ENCODE measurements around the gene OSBPL7. TPM values are rescaled to one million over a fixed set of nuclear protein-coding genes. Genes with fewer than 3 reads are reported as not detected.
A peak's percentile ranks its signal among the peaks of the same experiment; 100 is the strongest.

The OSBPL7 gene
- total RNA-seq, 3 donors from 2014 or later = 3.0 to 10.2 (median 8.9) TPM

GRCh38 chr17:47806026-47806912 lies 15.3 kb downstream of the OSBPL7 start:
- no peak for DNase-seq (ENCODE audit: low spot score in 2 of 2)
- H3K9me3 ChIP-seq = no peaks in the 10 kb centered on the region
- TF ChIP-seq POLR2A (IDR thresholded peaks at IDR 0.05) (no peak), POLR2AphosphoS5 (IDR thresholded peaks at IDR 0.05) (no peak), CTCF (IDR thresholded peaks at IDR 0.05) (no peak)
- no peak overlapping the region for H3K4me3 ChIP-seq
- intact Hi-C loops (cut with DNase I; ENCODE audit: low total_unique reads) = no loop called here
- H3K27ac ChIP-seq = no peak overlapping the region
- no peaks in the 10 kb centered on the region for H3K27me3 ChIP-seq
- H3K36me3 ChIP-seq = no peaks in the 10 kb centered on the region
- H3K4me1 ChIP-seq = no peaks in the 10 kb centered on the region

- Histone ChIP-seq H3K27ac (no peak overlapping the region), H3K4me1 (no peaks in the 10 kb centered on the region), H3K4me3 (no peak overlapping the region), H3K36me3 (no peaks in the 10 kb centered on the region), H3K9me3 (no peaks in the 10 kb centered on the region), H3K27me3 (no peaks in the 10 kb centered on the region)
- DNase-seq (ENCODE audit: low spot score in 2 of 2) = no peak
- intact Hi-C loops (cut with DNase I; ENCODE audit: low total_unique reads) = no loop called here
- TF ChIP-seq POLR2AphosphoS5 (IDR thresholded peaks at IDR 0.05) (no peak), POLR2A (IDR thresholded peaks at IDR 0.05) (no peak), CTCF (IDR thresholded peaks at IDR 0.05) (no peak)
Measured at GRCh38 chr17:47804461-47804860, 17.1 kb downstream of the OSBPL7 start.

- H3K4me3 ChIP-seq = no peak overlapping the region
- H3K27me3 ChIP-seq = no peaks in the 10 kb centered on the region
- DNase-seq (ENCODE audit: low spot score in 2 of 2) = no peak
- H3K9me3 ChIP-seq = no peaks in the 10 kb centered on the region
- H3K36me3 ChIP-seq = no peaks in the 10 kb centered on the region
- H3K27ac ChIP-seq = no peak overlapping the region
- TF ChIP-seq CTCF (IDR thresholded peaks at IDR 0.05) (no peak), POLR2A (IDR thresholded peaks at IDR 0.05) (no peak), POLR2AphosphoS5 (IDR thresholded peaks at IDR 0.05) (no peak)
- no peaks in the 10 kb centered on the region for H3K4me1 ChIP-seq
- intact Hi-C loops (cut with DNase I; ENCODE audit: low total_unique reads) = no loop called here
Measured at GRCh38 chr17:47803751-47804150, 17.8 kb downstream of the OSBPL7 start.

- DNase-seq (ENCODE audit: low spot score in 2 of 2) = no peak
- Histone ChIP-seq H3K36me3 (no peaks in the 10 kb centered on the region), H3K4me1 (no peaks in the 10 kb centered on the region), H3K27me3 (no peaks in the 10 kb centered on the region), H3K27ac (no peak overlapping the region), H3K4me3 (no peak overlapping the region), H3K9me3 (no peaks in the 10 kb centered on the region)
- intact Hi-C loops (cut with DNase I; ENCODE audit: low total_unique reads) = no loop called here
- TF ChIP-seq POLR2A (IDR thresholded peaks at IDR 0.05) = no peak
- TF ChIP-seq POLR2AphosphoS5 (IDR thresholded peaks at IDR 0.05) = no peak
- no peak for TF ChIP-seq CTCF (IDR thresholded peaks at IDR 0.05)
Measured at GRCh38 chr17:47803201-47803600, 18.4 kb downstream of the OSBPL7 start.

GRCh38 chr17:47802341-47803022 lies 19.1 kb downstream of the OSBPL7 start:
- Histone ChIP-seq H3K4me1 (no peaks in the 10 kb centered on the region), H3K4me3 (no peak overlapping the region), H3K36me3 (no peaks in the 10 kb centered on the region), H3K27me3 (no peaks in the 10 kb centered on the region), H3K27ac (no peak overlapping the region), H3K9me3 (no peaks in the 10 kb centered on the region)
- intact Hi-C loops (cut with DNase I; ENCODE audit: low total_unique reads) = no loop called here
- peak in 1 of 2 donors; percentile 50 for DNase-seq (ENCODE audit: low spot score in 2 of 2)
- TF ChIP-seq CTCF (IDR thresholded peaks at IDR 0.05) (peak in 1 of 3 donors; percentile 51), POLR2A (IDR thresholded peaks at IDR 0.05) (no peak), POLR2AphosphoS5 (IDR thresholded peaks at IDR 0.05) (no peak)
